ENCODE measurements around the gene CNPY2.
A peak's percentile ranks its signal among the peaks of the same experiment; 100 is the strongest.

DNA sequence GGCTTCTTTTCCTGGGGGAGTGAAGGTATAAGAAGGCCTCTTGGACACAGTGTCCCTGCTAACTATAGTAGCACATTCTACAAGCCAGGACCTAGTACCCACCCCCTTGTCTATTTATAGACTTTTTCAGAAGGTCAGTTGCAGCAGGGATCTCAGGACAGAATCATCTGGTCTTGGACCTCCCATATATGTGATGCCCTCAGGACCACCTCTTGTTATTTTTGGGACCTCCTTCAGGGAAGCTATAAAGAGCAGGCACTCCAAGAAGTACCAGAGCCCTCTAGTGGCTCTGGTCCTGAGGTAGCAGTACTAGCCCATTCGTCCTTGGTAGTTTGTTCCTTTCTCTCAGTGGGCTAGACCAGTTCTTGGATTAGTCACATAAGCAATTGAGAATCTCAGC is 44.8 kb downstream of the CNPY2 start:
- TF ChIP-seq, protein P1, sequence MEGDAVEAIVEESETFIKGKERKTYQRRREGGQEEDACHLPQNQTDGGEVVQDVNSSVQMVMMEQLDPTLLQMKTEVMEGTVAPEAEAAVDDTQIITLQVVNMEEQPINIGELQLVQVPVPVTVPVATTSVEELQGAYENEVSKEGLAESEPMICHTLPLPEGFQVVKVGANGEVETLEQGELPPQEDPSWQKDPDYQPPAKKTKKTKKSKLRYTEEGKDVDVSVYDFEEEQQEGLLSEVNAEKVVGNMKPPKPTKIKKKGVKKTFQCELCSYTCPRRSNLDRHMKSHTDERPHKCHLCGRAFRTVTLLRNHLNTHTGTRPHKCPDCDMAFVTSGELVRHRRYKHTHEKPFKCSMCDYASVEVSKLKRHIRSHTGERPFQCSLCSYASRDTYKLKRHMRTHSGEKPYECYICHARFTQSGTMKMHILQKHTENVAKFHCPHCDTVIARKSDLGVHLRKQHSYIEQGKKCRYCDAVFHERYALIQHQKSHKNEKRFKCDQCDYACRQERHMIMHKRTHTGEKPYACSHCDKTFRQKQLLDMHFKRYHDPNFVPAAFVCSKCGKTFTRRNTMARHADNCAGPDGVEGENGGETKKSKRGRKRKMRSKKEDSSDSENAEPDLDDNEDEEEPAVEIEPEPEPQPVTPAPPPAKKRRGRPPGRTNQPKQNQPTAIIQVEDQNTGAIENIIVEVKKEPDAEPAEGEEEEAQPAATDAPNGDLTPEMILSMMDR (IDR thresholded peaks at IDR 0.05) = peak in 2 of 3 experiments; percentile 21 to 22
- no peak for TF ChIP-seq POLR2A (IDR thresholded peaks at IDR 0.05)
